H9 (cell line): Measurements from ENCODE around the gene RANBP6. TPM values are rescaled to one million over a fixed set of nuclear protein-coding genes. Genes with fewer than 3 reads are reported as not detected.

Source experiments
- DNase-seq: peaks from one replicate; pipeline ENCODE4 v3.0.0-alpha.2; 2017
- H2AFZ ChIP-seq: one replicate; pipeline ENCODE4 v1.6.1; 2013; ENCODE audit warnings: mild to moderate bottlenecking, low read length, control low read depth, moderate library complexity
- H2AK5ac ChIP-seq: 2 replicates; pipeline ENCODE4 v1.6.1; 2013; ENCODE audit warnings: low read length, control low read depth, mixed read lengths; ENCODE audit not compliant: insufficient read length
- H2BK120ac ChIP-seq: one replicate; pipeline ENCODE4 v1.6.1; 2013; ENCODE audit warnings: low read depth, mild to moderate bottlenecking, low read length, control low read depth, inconsistent platforms; ENCODE audit not compliant: poor library complexity, severe bottlenecking
- H2BK12ac ChIP-seq: 2 replicates; pipeline ENCODE4 v1.6.1; 2013; ENCODE audit warnings: low read length, control low read depth, mixed read lengths, low read depth; ENCODE audit not compliant: insufficient read length
- H2BK15ac ChIP-seq: 2 replicates; pipeline ENCODE4 v1.6.1; 2013; ENCODE audit warnings: low read depth, low read length, control low read depth
- H2BK20ac ChIP-seq: one replicate; pipeline ENCODE4 v1.6.1; 2013; ENCODE audit warnings: low read depth, mild to moderate bottlenecking, low read length, control low read depth, inconsistent platforms; ENCODE audit not compliant: poor library complexity, severe bottlenecking
- H2BK5ac ChIP-seq: 2 replicates; pipeline ENCODE4 v1.6.1; 2013; ENCODE audit warnings: low read length, control low read depth, mixed read lengths; ENCODE audit not compliant: insufficient read length
- H3K14ac ChIP-seq: 2 replicates; pipeline ENCODE4 v1.6.1; 2013; ENCODE audit warnings: low read length, control low read depth; ENCODE audit not compliant: insufficient read depth
- H3K18ac ChIP-seq: 2 replicates; pipeline ENCODE4 v1.6.1; 2013; ENCODE audit warnings: low read depth, mild to moderate bottlenecking, mixed read lengths, low read length, control low read depth; ENCODE audit not compliant: insufficient read length
- H3K23ac ChIP-seq: 2 replicates; pipeline ENCODE4 v1.6.1; 2013; ENCODE audit warnings: low read length, control low read depth, mixed read lengths, low read depth; ENCODE audit not compliant: insufficient read length
- H3K23me2 ChIP-seq: 2 replicates; pipeline ENCODE4 v1.6.1; 2013; ENCODE audit warnings: low read depth, mild to moderate bottlenecking, mixed read lengths, low read length, control low read depth; ENCODE audit not compliant: insufficient read length, poor library complexity, severe bottlenecking
- H3K27ac ChIP-seq: 2 replicates; pipeline ENCODE4 v1.5.1; 2013; ENCODE audit warnings: low read length, control low read depth, mixed read lengths, low read depth; ENCODE audit not compliant: insufficient read length
- H3K27me3 ChIP-seq: 2 replicates; pipeline ENCODE4 v1.6.1; 2013; ENCODE audit warnings: low read length, control low read depth, inconsistent platforms; ENCODE audit not compliant: insufficient read depth
- H3K4ac ChIP-seq: 2 replicates; pipeline ENCODE4 v1.6.1; 2013; ENCODE audit warnings: low read depth, mild to moderate bottlenecking, control low read depth, inconsistent platforms, low read length, moderate library complexity
- H3K4me1 ChIP-seq: 2 replicates; pipeline ENCODE4 v1.6.1; 2013; ENCODE audit warnings: low read length, control low read depth, inconsistent platforms; ENCODE audit not compliant: insufficient read depth
- H3K4me2 ChIP-seq: 2 replicates; pipeline ENCODE4 v1.6.1; 2013; ENCODE audit warnings: low read length, control low read depth, mixed read lengths; ENCODE audit not compliant: insufficient read length, insufficient read depth
- H3K56ac ChIP-seq: 2 replicates; pipeline ENCODE4 v1.6.1; 2013; ENCODE audit warnings: low read depth, mild to moderate bottlenecking, mixed read lengths, low read length, control low read depth; ENCODE audit not compliant: insufficient read length
- H3K79me1 ChIP-seq: 2 replicates; pipeline ENCODE4 v1.6.1; 2013; ENCODE audit warnings: low read depth, mild to moderate bottlenecking, moderate library complexity, low read length, control low read depth, inconsistent platforms; ENCODE audit not compliant: insufficient read depth, poor library complexity, severe bottlenecking
- H3K79me2 ChIP-seq: 2 replicates; pipeline ENCODE4 v1.6.1; 2013; ENCODE audit warnings: low read length, control low read depth, inconsistent platforms; ENCODE audit not compliant: insufficient read depth
- H3K9ac ChIP-seq: 2 replicates; pipeline ENCODE4 v1.6.1; 2013; ENCODE audit warnings: low read length, control low read depth, mixed read lengths; ENCODE audit not compliant: insufficient read length; ENCODE audit errors: extremely low read depth
- H3K9me3 ChIP-seq: one replicate; pipeline ENCODE4 v1.6.1; 2013; ENCODE audit warnings: low read depth, low read length, inconsistent platforms; ENCODE audit not compliant: control insufficient read depth
- H3T11ph ChIP-seq: one replicate; pipeline ENCODE4 v1.6.1; 2013; ENCODE audit warnings: mild to moderate bottlenecking, low read length, control low read depth, inconsistent platforms
- H4K20me1 ChIP-seq: one replicate; pipeline ENCODE4 v1.6.1; 2013; ENCODE audit not compliant: control insufficient read depth, insufficient read length, insufficient read depth
- H4K5ac ChIP-seq: 2 replicates; pipeline ENCODE4 v1.6.1; 2013; ENCODE audit warnings: low read depth, mild to moderate bottlenecking, mixed read lengths, low read length, control low read depth; ENCODE audit not compliant: insufficient read length
- H4K8ac ChIP-seq: replicated peaks from 2 replicates; pipeline ENCODE4 v1.6.1; 2013; ENCODE audit warnings: low read length, control low read depth, mixed read lengths, low read depth; ENCODE audit not compliant: insufficient read length
- H4K91ac ChIP-seq: 2 replicates; pipeline ENCODE4 v1.6.1; 2013; ENCODE audit warnings: low read depth, mild to moderate bottlenecking, moderate library complexity, mixed read lengths, low read length, control low read depth; ENCODE audit not compliant: insufficient read length
- H3K27ac Mint-ChIP-seq, 3 experiments: 2 replicates in 2 of 3; 3 replicates in 1 of 3; pipeline ENCODE4 v1.8.0; 2020 to 2021; ENCODE audit warnings: mixed read lengths in 3 of 3, mild to moderate bottlenecking in 1 of 3, moderate library complexity in 1 of 3
- H3K27me3 Mint-ChIP-seq: 2 replicates; pipeline ENCODE4 v1.8.0; 2021; ENCODE audit warnings: low read depth, mild to moderate bottlenecking, moderate library complexity, mixed read lengths
- H3K36me3 Mint-ChIP-seq, 3 experiments: 2 replicates in 2 of 3; 3 replicates in 1 of 3; pipeline ENCODE4 v1.8.0; 2020 to 2021; ENCODE audit warnings: low read depth in 3 of 3, mixed read lengths in 3 of 3; ENCODE audit not compliant: insufficient read depth in 1 of 3
- H3K4me1 Mint-ChIP-seq, 2 experiments: 2 replicates each; pipeline ENCODE4 v1.8.0; 2020; ENCODE audit warnings: mixed read lengths in 2 of 2
- H3K4me3 Mint-ChIP-seq, 2 experiments: 2 replicates in 1 of 2; 3 replicates in 1 of 2; pipeline ENCODE4 v1.8.0; 2020 to 2021; ENCODE audit warnings: mild to moderate bottlenecking in 2 of 2, mixed read lengths in 2 of 2, moderate library complexity in 1 of 2
- H3K9me3 Mint-ChIP-seq, 2 experiments: 2 replicates in 1 of 2; 3 replicates in 1 of 2; pipeline ENCODE4 v1.8.0; 2020; ENCODE audit warnings: mild to moderate bottlenecking in 2 of 2, mixed read lengths in 2 of 2, moderate library complexity in 1 of 2
- WGBS: extraction: QIAGEN DNeasy Blood & Tissue Kit; methylation state at CpG from one replicate; pipeline ENCODE4 v1.1.7; 2013; ENCODE audit warnings: missing lambda C conversion rate, low lambda C conversion rate, mixed read lengths; ENCODE audit not compliant: insufficient read length; ENCODE audit errors: extremely low coverage; 5-methylcytosine and 5-hydroxymethylcytosine counted together
- total RNA-seq: library from RNA; stranded (reverse); gene quantifications from 2 replicates; pipeline ENCODE4 v1.2.1, GENCODE V29; 2021
- TF ChIP-seq, protein P1 (sequence below): fragments of 200-600 bp; sonication (generic); conservative IDR thresholded peaks from 3 replicates; pipeline ENCODE4 v1.8.0; 2021; ENCODE audit warnings: antibody characterized with exemption, mild to moderate bottlenecking

The RANBP6 gene
- total RNA-seq, 1 experiment from 2014 or later, result 19.1 TPM

DNA sequence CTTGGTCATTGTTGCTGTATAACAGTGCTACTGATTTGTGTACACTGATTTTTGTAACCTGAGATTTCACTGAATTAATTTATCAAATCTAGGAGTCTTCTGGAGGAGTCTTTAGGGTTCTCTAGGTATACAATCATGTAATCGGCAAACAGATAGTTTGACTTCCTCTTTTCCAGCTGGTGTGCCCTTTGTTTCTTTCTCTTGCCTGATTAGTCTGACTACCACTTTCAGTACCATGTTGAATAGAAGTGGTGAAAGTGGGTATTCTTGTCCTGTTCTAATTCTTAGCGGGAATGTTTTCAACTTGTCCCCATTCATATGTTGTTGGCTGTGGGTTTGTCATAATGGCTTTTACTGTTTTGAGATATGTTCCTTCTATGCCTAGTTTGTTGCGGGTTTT, 24.7 kb upstream of the RANBP6 start:
- Mint-ChIP-seq H3K36me3 (no peaks in the 10 kb centered on the region), H3K27me3 (peaks cover 7% of the 10 kb centered on the region)
- WGBS, result no CpG with 5 or more reads among the region's 3 CpGs

More for the DNA sequence above, 24.7 kb upstream of the RANBP6 start:
- H3T11ph ChIP-seq, result no peak overlapping the region
- no peak overlapping the region for H3K23ac ChIP-seq
- no peaks in the 10 kb centered on the region for H3K4me1 Mint-ChIP-seq
- H2BK12ac ChIP-seq, result no peak overlapping the region
- no peak overlapping the region for H3K4me2 ChIP-seq
- no peak overlapping the region for H2AK5ac ChIP-seq
- TF ChIP-seq, protein P1, sequence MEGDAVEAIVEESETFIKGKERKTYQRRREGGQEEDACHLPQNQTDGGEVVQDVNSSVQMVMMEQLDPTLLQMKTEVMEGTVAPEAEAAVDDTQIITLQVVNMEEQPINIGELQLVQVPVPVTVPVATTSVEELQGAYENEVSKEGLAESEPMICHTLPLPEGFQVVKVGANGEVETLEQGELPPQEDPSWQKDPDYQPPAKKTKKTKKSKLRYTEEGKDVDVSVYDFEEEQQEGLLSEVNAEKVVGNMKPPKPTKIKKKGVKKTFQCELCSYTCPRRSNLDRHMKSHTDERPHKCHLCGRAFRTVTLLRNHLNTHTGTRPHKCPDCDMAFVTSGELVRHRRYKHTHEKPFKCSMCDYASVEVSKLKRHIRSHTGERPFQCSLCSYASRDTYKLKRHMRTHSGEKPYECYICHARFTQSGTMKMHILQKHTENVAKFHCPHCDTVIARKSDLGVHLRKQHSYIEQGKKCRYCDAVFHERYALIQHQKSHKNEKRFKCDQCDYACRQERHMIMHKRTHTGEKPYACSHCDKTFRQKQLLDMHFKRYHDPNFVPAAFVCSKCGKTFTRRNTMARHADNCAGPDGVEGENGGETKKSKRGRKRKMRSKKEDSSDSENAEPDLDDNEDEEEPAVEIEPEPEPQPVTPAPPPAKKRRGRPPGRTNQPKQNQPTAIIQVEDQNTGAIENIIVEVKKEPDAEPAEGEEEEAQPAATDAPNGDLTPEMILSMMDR, result no peak
- no peaks in the 10 kb centered on the region for H3K23me2 ChIP-seq
- DNase-seq, result no peak
- no peak overlapping the region for H3K56ac ChIP-seq
- no peaks in the 10 kb centered on the region for H3K27me3 ChIP-seq
- no peaks in the 10 kb centered on the region for H3K9me3 ChIP-seq
- H2BK15ac ChIP-seq, result no peak overlapping the region
- no peak overlapping the region for H3K27ac Mint-ChIP-seq
- H3K79me1 ChIP-seq, result no peaks in the 10 kb centered on the region
- H3K27ac ChIP-seq, result no peak overlapping the region
- no peaks in the 10 kb centered on the region for H3K4me1 ChIP-seq
- no peak overlapping the region for H4K91ac ChIP-seq
- H4K20me1 ChIP-seq, result no peaks in the 10 kb centered on the region
- no peaks in the 10 kb centered on the region for H3K79me2 ChIP-seq
- H3K9me3 Mint-ChIP-seq, result no peaks in the 10 kb centered on the region
- H3K9ac ChIP-seq, result no peak overlapping the region
- H2BK5ac ChIP-seq, result no peak overlapping the region
- H4K8ac ChIP-seq, result no peak overlapping the region
- H3K18ac ChIP-seq, result no peak overlapping the region
- no peak overlapping the region for H2BK120ac ChIP-seq
- no peak overlapping the region for H4K5ac ChIP-seq
- no peak overlapping the region for H3K4ac ChIP-seq
- H2AFZ ChIP-seq, result no peak overlapping the region
- H2BK20ac ChIP-seq, result no peak overlapping the region
- no peak overlapping the region for H3K14ac ChIP-seq
- H3K4me3 Mint-ChIP-seq, result no peak overlapping the region
